ENCODE results near the gene CARNS1. TPM values are rescaled to one million over a fixed set of nuclear protein-coding genes. Genes with fewer than 3 reads are reported as not detected.

CARNS1 gene
- total and polyA plus RNA-seq, 9 of the 15 experiments (the other 6 are each of a cell fraction or from before 2014, with no cell fraction given): 0.01 to 0.18 (median 0.06) TPM; not detected in 3

GRCh38 chr11:67428052-67429001 is 12.8 kb downstream of the CARNS1 start, which contains the start of gene RPS6KB2 (continued):
- no peak; the same call in 1 of the 2 replicates for TF ChIP-seq RERE (CRISPR knock-in tag; IDR thresholded peaks at IDR 0.05; ENCODE audit: borderline replicate concordance)
- no peak; the same call in 1 of the 2 replicates for TF ChIP-seq MGA (IDR thresholded peaks at IDR 0.05)
- no peak for TF ChIP-seq ZNF431 (CRISPR knock-in tag; IDR thresholded peaks at IDR 0.05)
- no peak for TF ChIP-seq COPS2 (conservative IDR thresholded peaks at IDR 0.05)
- TF ChIP-seq ZBTB26 (CRISPR knock-in tag; IDR thresholded peaks at IDR 0.05): no peak
- TF ChIP-seq SMARCE1 (IDR thresholded peaks at IDR 0.05): no peak

Data from K562 (cell line).